ENCODE results near the gene DDX56. TPM values are rescaled to one million over a fixed set of nuclear protein-coding genes. Genes with fewer than 3 reads are reported as not detected.

DDX56 gene
- total RNA-seq, 1 donor from 2014 or later: 53.5 TPM

GRCh38 chr7:44618753-44619152 lies 45.0 kb upstream of the DDX56 start:
- DNase-seq (no peak), ATAC-seq (peak; percentile 57)
- Histone ChIP-seq H3K27me3 (no peaks in the 10 kb centered on the region), H3K27ac (peak overlapping the region; percentile 3), H3K4me1 (peaks cover 61% of the 10 kb centered on the region), H3K36me3 (peaks cover 10% of the 10 kb centered on the region), H3K9me3 (no peaks in the 10 kb centered on the region), H3K4me3 (no peak overlapping the region)
- no peak for TF ChIP-seq CTCF (IDR thresholded peaks at IDR 0.05)
- intact Hi-C loops (cut with DNase I): no loop called here

- intact Hi-C loops (cut with DNase I): no loop called here
- no peak for ATAC-seq
- no peak for TF ChIP-seq CTCF (IDR thresholded peaks at IDR 0.05)
- Histone ChIP-seq H3K27ac (no peak overlapping the region), H3K4me3 (no peak overlapping the region), H3K36me3 (peaks cover 10% of the 10 kb centered on the region), H3K9me3 (no peaks in the 10 kb centered on the region), H3K4me1 (peaks cover 57% of the 10 kb centered on the region), H3K27me3 (no peaks in the 10 kb centered on the region)
- DNase-seq: no peak
Observed at GRCh38 chr7:44618045-44618444, 44.3 kb upstream of the DDX56 start.

- no peak for TF ChIP-seq CTCF (IDR thresholded peaks at IDR 0.05)
- DNase-seq: no peak
- no peak overlapping the region for H3K4me3 ChIP-seq
- H3K4me1 ChIP-seq: peaks cover 50% of the 10 kb centered on the region
- ATAC-seq: no peak
- H3K27ac ChIP-seq: no peak overlapping the region
- H3K36me3 ChIP-seq: peaks cover 10% of the 10 kb centered on the region
- H3K9me3 ChIP-seq: no peaks in the 10 kb centered on the region
- intact Hi-C loops (cut with DNase I): no loop called here
- H3K27me3 ChIP-seq: no peaks in the 10 kb centered on the region
Observed at GRCh38 chr7:44617225-44617890, 43.6 kb upstream of the DDX56 start.

- Histone ChIP-seq H3K27ac (no peak overlapping the region), H3K9me3 (no peaks in the 10 kb centered on the region), H3K36me3 (peaks cover 10% of the 10 kb centered on the region), H3K4me3 (no peak overlapping the region), H3K27me3 (no peaks in the 10 kb centered on the region), H3K4me1 (peaks cover 42% of the 10 kb centered on the region)
- DNase-seq (no peak), ATAC-seq (no peak)
- intact Hi-C loops (cut with DNase I): no loop called here
- no peak for TF ChIP-seq CTCF (IDR thresholded peaks at IDR 0.05)
Observed at GRCh38 chr7:44616545-44616944, 42.8 kb upstream of the DDX56 start.

- DNase-seq: no peak
Observed at GRCh38 chr7:44615793-44616192, 42.1 kb upstream of the DDX56 start.

More at GRCh38 chr7:44615793-44616192, 42.1 kb upstream of the DDX56 start:
- intact Hi-C loops (cut with DNase I): no loop called here
- H3K36me3 ChIP-seq: peaks cover 10% of the 10 kb centered on the region
- ATAC-seq: no peak
- no peak overlapping the region for H3K4me3 ChIP-seq
- no peaks in the 10 kb centered on the region for H3K27me3 ChIP-seq
- peak overlapping the region; percentile 38 for H3K27ac ChIP-seq
- TF ChIP-seq CTCF (IDR thresholded peaks at IDR 0.05): no peak
- H3K4me1 ChIP-seq: peaks cover 34% of the 10 kb centered on the region
- H3K9me3 ChIP-seq: no peaks in the 10 kb centered on the region
